Progenitor cell of endocrine pancreas (in vitro differentiated cells): Measurements from ENCODE around the gene TMTC2. TPM values are rescaled to one million over a fixed set of nuclear protein-coding genes. Genes with fewer than 3 reads are reported as not detected.

Experiments
- DNase-seq: peaks from one replicate; pipeline ENCODE4 v3.0.0; 2021; ENCODE audit warnings: low spot score; ENCODE audit not compliant: unreplicated experiment
- H3K27ac Mint-ChIP-seq: 2 replicates; pipeline ENCODE4 v1.8.0; 2021; ENCODE audit warnings: mild to moderate bottlenecking, moderate library complexity, mixed read lengths
- H3K27me3 Mint-ChIP-seq: 2 replicates; pipeline ENCODE4 v1.8.0; 2021; ENCODE audit warnings: mixed read lengths
- H3K36me3 Mint-ChIP-seq: 2 replicates; pipeline ENCODE4 v1.8.0; 2022; ENCODE audit warnings: mixed read lengths; ENCODE audit not compliant: insufficient read depth
- H3K4me1 Mint-ChIP-seq: 2 replicates; pipeline ENCODE4 v1.8.0; 2021; ENCODE audit warnings: low read depth, mixed read lengths
- H3K4me3 Mint-ChIP-seq: 2 replicates; pipeline ENCODE4 v1.8.0; 2021; ENCODE audit warnings: low read depth, mild to moderate bottlenecking, moderate library complexity, mixed read lengths
- H3K9me3 Mint-ChIP-seq: 2 replicates; pipeline ENCODE4 v1.8.0; 2021; ENCODE audit warnings: low read depth, mixed read lengths
- long read RNA-seq: library from polyadenylated mRNA; unstranded; transcript quantifications from one replicate; pipeline ENCODE4 v2.0.0, GENCODE V29; 2020
- total RNA-seq: library from RNA; stranded (reverse); gene quantifications from 2 replicates; pipeline ENCODE4 v1.2.1, GENCODE V29; 2021
- TF ChIP-seq, protein P1 (sequence below): fragments of 200-600 bp; sonication (generic); IDR thresholded peaks from one replicate; pipeline ENCODE4 v1.5.0; 2021; ENCODE audit warnings: antibody characterized with exemption, mild to moderate bottlenecking; ENCODE audit not compliant: unreplicated experiment

The TMTC2 gene
- total RNA-seq, result 14.5 and 15.4 TPM in 2 replicates
- long read RNA-seq, partial matches to known transcripts, result 1 of 6 reads
- long read RNA-seq, other reads (novel, unspliced or antisense), result 4 of 6 reads

DNA sequence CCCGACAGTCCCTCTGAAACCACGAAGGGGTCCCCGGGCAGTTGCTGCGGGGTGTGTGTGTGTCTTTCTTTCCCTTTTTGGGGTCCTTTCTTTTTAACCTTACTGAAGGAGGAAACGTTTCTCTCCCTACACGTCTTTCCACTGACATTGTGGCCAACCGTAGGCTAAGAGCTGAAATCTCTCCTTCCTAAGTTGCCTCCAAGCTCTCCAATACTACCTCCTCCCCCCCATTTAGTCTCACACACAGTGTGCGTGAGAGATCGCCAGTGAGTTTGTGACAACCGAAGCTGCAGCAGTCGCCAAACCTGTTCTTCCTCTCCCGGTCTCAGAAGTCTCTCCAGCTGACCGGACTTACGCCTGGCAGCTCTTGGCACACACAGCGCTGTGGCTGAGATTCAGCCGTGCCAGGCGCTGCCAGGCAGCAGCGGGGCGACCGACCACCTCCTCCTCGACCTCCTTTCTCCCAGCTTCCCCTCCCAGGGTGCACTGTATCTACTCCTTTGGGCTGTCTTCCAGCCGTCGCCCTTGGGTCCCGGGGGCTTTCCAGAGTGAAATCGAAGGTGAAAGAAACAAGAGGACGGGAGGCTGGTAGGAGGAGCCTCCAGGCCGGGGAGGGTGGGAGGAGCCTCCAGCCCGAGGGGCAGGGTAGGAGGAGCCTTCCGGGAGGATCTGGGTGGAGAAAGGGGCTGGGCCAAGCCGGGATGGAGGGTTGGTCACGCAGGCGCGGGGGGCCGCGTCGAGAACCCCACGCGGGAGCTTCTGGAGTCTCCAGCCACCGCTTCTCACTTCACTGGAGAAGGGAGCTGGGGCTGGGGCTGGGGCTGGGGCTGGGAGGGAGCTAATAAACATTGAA is at the start of gene TMTC2:
TMTC2 (plus strand) TSS at position 739 of the 853 bp plus-strand sequence.
- peak within 1 kb of the TSS; percentile 89 for H3K4me3 Mint-ChIP-seq
- no peaks in the 10 kb centered on the region for H3K9me3 Mint-ChIP-seq
- H3K27ac Mint-ChIP-seq, result peak within 1 kb of the TSS; percentile 94
- H3K36me3 Mint-ChIP-seq, result peaks cover under 1% of the 10 kb centered on the region
- H3K4me1 Mint-ChIP-seq, result peaks cover 19% of the 10 kb centered on the region
- TF ChIP-seq, protein P1, sequence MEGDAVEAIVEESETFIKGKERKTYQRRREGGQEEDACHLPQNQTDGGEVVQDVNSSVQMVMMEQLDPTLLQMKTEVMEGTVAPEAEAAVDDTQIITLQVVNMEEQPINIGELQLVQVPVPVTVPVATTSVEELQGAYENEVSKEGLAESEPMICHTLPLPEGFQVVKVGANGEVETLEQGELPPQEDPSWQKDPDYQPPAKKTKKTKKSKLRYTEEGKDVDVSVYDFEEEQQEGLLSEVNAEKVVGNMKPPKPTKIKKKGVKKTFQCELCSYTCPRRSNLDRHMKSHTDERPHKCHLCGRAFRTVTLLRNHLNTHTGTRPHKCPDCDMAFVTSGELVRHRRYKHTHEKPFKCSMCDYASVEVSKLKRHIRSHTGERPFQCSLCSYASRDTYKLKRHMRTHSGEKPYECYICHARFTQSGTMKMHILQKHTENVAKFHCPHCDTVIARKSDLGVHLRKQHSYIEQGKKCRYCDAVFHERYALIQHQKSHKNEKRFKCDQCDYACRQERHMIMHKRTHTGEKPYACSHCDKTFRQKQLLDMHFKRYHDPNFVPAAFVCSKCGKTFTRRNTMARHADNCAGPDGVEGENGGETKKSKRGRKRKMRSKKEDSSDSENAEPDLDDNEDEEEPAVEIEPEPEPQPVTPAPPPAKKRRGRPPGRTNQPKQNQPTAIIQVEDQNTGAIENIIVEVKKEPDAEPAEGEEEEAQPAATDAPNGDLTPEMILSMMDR, result no peak
- peaks cover 11% of the 10 kb centered on the region for H3K27me3 Mint-ChIP-seq
- DNase-seq, result peak; percentile 81

DNA sequence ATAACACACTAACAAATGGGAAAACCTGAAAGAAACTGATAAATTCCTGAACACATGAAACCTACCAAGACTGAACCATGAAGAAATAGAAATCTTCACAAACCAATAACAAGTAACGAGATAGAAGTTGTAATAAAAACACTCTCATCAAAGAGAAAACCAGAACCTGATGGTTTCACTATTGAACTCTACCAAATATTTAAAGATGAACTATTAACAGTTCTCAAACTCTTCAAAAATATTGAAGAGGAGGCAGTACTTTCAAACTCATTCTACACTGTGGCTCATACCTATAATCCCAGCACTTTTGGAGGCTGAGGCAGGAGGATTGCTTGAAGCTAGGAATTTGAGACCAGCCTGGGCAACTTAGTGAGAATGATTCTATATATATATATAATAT is 48.4 kb upstream of the TMTC2 start:
- H3K4me1 Mint-ChIP-seq, result no peaks in the 10 kb centered on the region
- H3K36me3 Mint-ChIP-seq, result no peaks in the 10 kb centered on the region
- peaks cover 4% of the 10 kb centered on the region for H3K9me3 Mint-ChIP-seq
- no peak overlapping the region for H3K4me3 Mint-ChIP-seq
- H3K27me3 Mint-ChIP-seq, result no peaks in the 10 kb centered on the region
- TF ChIP-seq, protein P1, result no peak
- H3K27ac Mint-ChIP-seq, result no peak overlapping the region
- no peak for DNase-seq

DNA sequence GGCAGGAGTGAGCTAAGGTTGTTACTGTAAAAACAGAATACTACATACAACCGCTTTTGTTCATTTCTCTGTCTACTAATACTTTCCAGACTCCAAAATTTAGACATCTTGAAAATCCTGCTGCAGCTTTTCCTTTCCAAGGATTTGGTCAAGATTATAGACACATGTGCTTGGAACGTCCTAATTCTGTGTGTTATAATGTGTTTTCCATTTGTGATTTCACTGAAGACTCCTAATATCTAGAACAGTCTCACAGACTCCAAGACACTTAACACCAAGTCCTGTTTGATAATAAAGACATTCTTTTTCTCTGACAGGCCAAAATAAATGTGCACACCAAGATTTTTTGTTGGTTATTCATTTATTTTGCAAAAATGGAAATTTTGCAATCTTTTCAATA is 41.8 kb upstream of the TMTC2 start:
- Mint-ChIP-seq H3K4me3 (no peak overlapping the region), H3K36me3 (no peaks in the 10 kb centered on the region), H3K9me3 (peaks cover 4% of the 10 kb centered on the region), H3K27ac (no peak overlapping the region), H3K4me1 (no peaks in the 10 kb centered on the region), H3K27me3 (peaks cover 4% of the 10 kb centered on the region)
- TF ChIP-seq, protein P1, result no peak
- DNase-seq, result no peak

DNA sequence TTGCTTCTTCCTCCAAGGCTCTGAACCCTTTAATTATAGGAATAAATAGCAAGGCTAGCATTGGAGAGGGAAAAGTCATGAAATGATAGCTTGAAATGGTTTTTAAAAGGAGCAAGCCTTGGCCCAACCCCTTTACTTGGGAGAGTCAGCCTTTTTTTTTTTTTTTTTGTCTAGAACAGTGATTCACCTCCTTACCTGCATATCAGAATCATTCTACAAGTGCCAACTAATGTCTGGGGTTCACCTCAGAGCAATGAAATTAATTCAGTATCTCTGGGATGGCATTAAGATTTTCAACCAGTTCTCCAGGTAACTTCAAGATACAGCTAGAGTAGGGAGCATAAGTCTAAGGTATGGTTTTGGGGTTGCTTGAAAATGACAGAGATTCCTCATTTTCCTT is 41.3 kb upstream of the TMTC2 start:
- TF ChIP-seq, protein P1, result no peak
- Mint-ChIP-seq H3K4me1 (peaks cover 2% of the 10 kb centered on the region), H3K9me3 (peaks cover 4% of the 10 kb centered on the region), H3K36me3 (no peaks in the 10 kb centered on the region), H3K27ac (no peak overlapping the region), H3K4me3 (no peak overlapping the region), H3K27me3 (peaks cover 4% of the 10 kb centered on the region)
- no peak for DNase-seq

DNA sequence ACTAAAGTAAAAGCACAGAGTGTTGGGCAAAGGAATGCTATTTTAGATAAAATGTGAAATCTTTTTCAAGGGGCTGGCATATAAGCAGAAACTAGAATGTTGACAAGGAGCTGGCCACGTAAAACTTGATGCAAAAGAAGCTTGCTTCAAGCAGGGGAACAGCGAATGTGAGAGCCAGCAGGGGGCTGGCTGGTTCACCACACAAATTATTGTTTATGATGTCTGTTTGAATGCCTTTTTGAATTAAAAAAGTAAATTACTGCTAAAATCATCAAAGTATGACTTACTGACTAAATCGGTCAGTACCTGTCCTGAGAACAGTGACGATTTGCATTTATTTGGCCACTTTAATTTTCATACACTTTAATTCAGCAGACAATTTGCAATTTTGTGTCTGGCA is 38.9 kb upstream of the TMTC2 start:
- no peak overlapping the region for H3K27ac Mint-ChIP-seq
- no peak overlapping the region for H3K4me3 Mint-ChIP-seq
- TF ChIP-seq, protein P1, result no peak

More for the DNA sequence above, 38.9 kb upstream of the TMTC2 start:
- no peak for DNase-seq
- Mint-ChIP-seq H3K36me3 (no peaks in the 10 kb centered on the region), H3K9me3 (no peaks in the 10 kb centered on the region), H3K27me3 (peaks cover 4% of the 10 kb centered on the region), H3K4me1 (peaks cover 6% of the 10 kb centered on the region)
